T-helper 2 cell treated with Interferon-gamma antibody and Interleukin-4, amounts not matched to agents 5 μg/mL and 100 μg/mL, for 36 hours (primary cell): ENCODE results near the gene PLGRKT.
"Not testable (repeated sequence)": the region's sequence is repeated elsewhere in the genome, so short reads cannot be mapped to it uniquely, and the experiment has no call there.

ENCODE experiments used
- DNase-seq: peaks from one replicate; pipeline ENCODE4 v3.0.0; 2021; ENCODE audit warnings: low spot score
- H3K27ac Mint-ChIP-seq: one replicate; pipeline ENCODE4 v1.8.0; 2021; ENCODE audit warnings: mild to moderate bottlenecking, mixed read lengths
- H3K27me3 Mint-ChIP-seq: one replicate; pipeline ENCODE4 v1.8.0; 2021; ENCODE audit warnings: low read depth, mixed read lengths
- H3K36me3 Mint-ChIP-seq: one replicate; pipeline ENCODE4 v1.8.0; 2021; ENCODE audit warnings: low read depth, mixed read lengths
- H3K4me1 Mint-ChIP-seq: one replicate; pipeline ENCODE4 v1.8.0; 2021; ENCODE audit warnings: low read depth, mixed read lengths
- H3K4me3 Mint-ChIP-seq: one replicate; pipeline ENCODE4 v1.8.0; 2022; ENCODE audit warnings: mild to moderate bottlenecking, moderate library complexity, mixed read lengths
- H3K9me3 Mint-ChIP-seq: one replicate; pipeline ENCODE4 v1.8.0; 2021; ENCODE audit warnings: mixed read lengths

PLGRKT gene

DNA sequence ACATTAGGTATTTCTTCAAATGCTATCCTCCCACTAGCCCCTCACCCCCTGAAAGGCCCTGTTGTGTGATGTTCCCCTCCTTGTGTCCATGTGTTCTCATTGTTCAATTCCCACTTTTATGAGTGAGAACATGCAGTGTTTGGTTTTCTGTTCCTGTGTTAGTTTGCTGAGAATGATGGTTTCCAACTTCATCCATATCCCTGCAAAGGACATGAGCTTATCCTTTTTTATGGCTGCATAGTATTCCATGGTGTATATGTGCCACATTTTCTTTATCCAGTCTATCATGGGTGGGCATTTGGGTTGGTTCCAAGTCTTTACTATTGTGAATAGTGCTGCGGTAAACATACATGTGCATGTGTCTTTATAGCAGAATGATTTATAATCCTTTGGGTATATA lies 121.3 kb downstream of the PLGRKT start:
- not testable (repeated sequence) for H3K4me1 Mint-ChIP-seq, H3K27ac Mint-ChIP-seq, DNase-seq, H3K4me3 Mint-ChIP-seq, H3K27me3 Mint-ChIP-seq
- Mint-ChIP-seq H3K36me3 (peaks cover 11% of the 10 kb centered on the region), H3K9me3 (peaks cover 20% of the 10 kb centered on the region)

DNA sequence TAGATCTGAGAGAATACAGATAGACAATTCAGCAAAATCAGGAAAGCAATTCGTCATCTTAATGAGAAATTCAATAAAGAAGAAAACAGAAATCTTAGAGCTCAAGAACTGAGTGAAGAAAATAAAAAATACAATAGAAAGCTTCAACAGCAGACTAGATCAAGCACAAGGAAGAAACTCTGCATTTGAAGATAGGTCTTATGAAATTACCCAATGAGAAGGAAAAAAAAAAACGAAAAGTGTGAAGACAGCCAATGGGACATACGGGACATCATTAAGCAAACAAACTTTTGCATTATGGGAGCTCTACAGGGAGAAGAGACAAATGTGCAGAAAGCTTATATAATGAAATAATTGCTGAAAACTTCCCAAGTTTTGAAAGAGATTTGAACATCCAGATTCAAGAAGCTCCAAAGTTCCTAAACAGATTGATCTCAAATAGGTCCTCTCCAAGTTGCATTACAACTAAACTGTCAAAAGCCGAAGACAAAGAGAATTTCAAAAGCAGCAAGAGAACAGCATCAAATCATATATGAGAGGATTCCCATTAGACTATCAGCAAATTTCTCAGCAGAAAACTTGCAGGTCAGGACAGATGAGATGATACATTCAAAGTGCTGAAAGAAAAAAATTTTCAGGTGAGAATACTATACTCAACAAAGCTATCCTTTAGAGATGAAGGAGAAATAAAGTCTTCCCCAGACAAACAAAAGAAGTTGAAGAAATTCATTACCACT lies 122.4 kb downstream of the PLGRKT start:
- Mint-ChIP-seq H3K27me3 (peaks cover 4% of the 10 kb centered on the region), H3K36me3 (peaks cover 11% of the 10 kb centered on the region), H3K9me3 (peaks cover 20% of the 10 kb centered on the region), H3K27ac (no peak overlapping the region), H3K4me3 (no peak overlapping the region), H3K4me1 (peaks cover 3% of the 10 kb centered on the region)
- DNase-seq, result no peak

DNA sequence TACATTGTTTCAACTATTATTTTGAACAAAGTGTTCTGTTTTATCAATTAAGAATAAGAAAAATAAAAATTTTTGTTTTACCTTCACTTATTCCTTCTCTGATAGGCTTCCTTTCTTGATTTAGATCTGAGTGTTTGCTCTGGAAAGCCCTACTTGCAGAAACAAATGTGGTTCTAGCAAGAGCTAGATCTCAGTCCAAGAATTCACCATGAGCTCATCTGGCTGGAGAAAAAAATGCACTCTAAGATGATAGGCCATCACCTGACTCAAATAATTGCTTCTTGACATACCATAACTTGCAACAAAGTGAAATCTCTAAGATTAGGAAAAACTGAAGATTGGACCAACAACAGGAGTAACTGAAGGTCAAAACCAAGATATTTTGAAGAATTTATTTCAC lies 126.9 kb downstream of the PLGRKT start:
- no peak for DNase-seq
- Mint-ChIP-seq H3K27me3 (peaks cover 8% of the 10 kb centered on the region), H3K27ac (no peak overlapping the region), H3K4me3 (no peak overlapping the region), H3K9me3 (peaks cover 14% of the 10 kb centered on the region), H3K36me3 (peaks cover 11% of the 10 kb centered on the region), H3K4me1 (peaks cover 4% of the 10 kb centered on the region)
